GM21381 (cell line): Measurements from ENCODE around the gene PSMD6.
A peak's percentile ranks its signal among the peaks of the same experiment; 100 is the strongest.

ENCODE experiments used
- ATAC-seq: cut with Tn5 transposase; IDR thresholded peaks from one replicate; pipeline ENCODE4 v1.9.1; 2021; ENCODE audit warnings: mild to moderate bottlenecking, moderate library complexity; ENCODE audit not compliant: unreplicated experiment

The PSMD6 gene

GRCh38 chr3:64023187-64023860 is at the start of gene PSMD6:
Gene PSMD6 (minus strand): TSS chr3:64023494. CDS start chr3:64023419, 75 bp downstream.
- peak; percentile 96 for ATAC-seq

DNA sequence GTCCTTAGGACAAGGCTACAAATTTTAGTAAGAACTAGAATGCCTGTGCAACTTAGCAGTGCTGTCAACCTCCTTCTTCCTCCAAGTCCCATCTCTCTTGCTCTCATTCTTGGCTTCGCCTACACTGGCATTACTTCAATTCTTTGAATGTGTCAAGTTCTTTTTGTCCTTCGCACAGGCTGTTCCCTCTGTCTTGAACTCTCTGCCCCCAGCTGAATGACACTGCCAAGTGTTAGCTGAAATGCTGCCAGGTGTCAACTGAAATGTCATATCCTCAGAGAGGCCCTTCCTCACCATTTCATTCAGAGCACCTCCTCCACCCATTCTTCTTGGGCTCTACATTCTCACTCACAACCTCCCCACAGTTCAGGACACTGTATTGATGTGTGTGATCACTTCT is 48.8 kb upstream of the PSMD6 start:
- ATAC-seq, result no peak

- no peak for ATAC-seq
Observed at GRCh38 chr3:64070704-64071103, 47.4 kb upstream of the PSMD6 start.

DNA sequence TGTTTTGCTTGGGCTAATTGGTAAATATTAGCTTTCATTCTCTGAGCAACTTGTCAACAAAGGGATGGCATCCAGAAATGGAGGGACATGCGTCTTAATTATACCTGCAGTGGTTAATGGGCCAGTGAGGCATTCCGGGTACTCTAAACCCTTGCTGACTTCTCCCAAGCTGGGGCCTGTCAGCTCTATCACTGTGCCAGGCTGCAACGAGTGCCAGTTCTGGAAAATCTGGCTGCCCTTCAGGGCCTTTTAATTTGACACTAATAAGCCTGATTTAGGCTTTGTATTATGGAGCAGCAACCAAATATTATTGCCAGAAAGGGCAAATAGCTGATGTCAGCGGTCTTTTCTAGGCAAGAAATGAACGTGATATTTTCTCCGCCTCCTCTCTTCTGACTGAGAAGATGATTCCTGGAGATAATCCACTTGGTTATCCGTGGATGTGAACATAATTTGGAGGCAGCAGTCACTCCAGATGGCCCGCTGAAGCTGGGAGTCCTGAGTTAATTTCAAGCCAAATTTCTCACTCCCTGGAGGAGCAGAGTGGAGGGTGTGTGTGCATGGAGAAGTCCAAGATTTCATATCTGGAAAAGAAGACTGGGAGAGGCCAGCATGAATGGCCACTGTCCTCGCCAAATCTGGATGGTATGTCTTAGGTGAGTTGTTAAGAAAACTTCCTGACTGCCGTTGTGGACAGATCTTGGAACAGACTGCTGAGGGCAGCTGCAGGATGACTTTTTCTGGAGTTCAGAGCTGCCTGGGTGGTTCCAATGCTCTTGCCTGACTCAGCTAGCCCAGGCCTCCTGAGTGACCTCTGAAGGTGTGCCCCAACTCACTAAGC is 44.4 kb upstream of the PSMD6 start:
- ATAC-seq, result no peak

GRCh38 chr3:64064804-64065203 is 41.5 kb upstream of the PSMD6 start:
- ATAC-seq, result no peak

- no peak for ATAC-seq
Observed at GRCh38 chr3:64063983-64064438, 40.7 kb upstream of the PSMD6 start.

GRCh38 chr3:64063207-64063982 is 40.1 kb upstream of the PSMD6 start:
- ATAC-seq, result no peak

DNA sequence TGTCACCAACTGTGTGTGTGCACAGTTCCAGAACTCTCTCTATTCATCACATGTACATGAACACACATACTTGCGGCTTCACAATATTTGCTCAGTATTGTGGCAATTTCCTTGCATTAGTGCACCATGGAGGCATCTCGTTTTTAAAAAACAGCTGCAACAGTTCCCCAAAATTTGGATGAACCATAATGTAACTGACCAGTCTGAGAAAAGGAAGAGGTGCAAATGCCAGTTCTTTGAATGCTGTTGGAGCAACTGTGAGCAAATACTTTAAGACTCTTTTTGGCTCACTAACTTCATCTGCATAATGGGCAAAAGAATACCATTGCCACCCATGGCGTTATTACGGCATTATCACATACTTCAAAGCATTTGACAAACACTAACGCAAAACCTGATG is 38.3 kb upstream of the PSMD6 start:
- ATAC-seq, result no peak

- ATAC-seq, result no peak
Observed at GRCh38 chr3:64059484-64060175, 36.3 kb upstream of the PSMD6 start.

GRCh38 chr3:64058566-64058965 is 35.3 kb upstream of the PSMD6 start:
- no peak for ATAC-seq

DNA sequence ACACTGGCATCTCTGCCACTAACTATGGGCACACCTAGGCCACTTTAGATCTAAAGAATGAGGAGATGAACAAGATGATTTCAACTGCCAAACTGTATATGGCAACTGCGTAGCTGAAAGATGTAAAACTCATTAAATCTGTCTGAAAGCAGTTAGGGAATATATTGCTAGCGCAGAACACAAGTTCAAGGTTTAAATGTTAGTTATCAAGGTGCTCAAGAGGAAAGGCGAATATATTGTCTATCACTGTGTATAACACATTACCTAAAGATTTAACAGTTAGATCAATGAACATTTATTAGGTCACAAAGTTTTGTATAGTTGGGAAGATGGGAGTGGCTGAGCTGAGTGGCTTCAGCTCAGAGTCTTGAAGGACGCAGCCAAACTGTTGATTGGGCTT is 33.9 kb upstream of the PSMD6 start:
- ATAC-seq, result no peak

GRCh38 chr3:64056606-64057180 is 33.4 kb upstream of the PSMD6 start:
- no peak for ATAC-seq

- ATAC-seq, result no peak
Observed at GRCh38 chr3:64055076-64055475, 31.8 kb upstream of the PSMD6 start.

- no peak for ATAC-seq
Observed at GRCh38 chr3:64054488-64054887, 31.2 kb upstream of the PSMD6 start.

GRCh38 chr3:64053581-64053980 is 30.3 kb upstream of the PSMD6 start:
- no peak for ATAC-seq

GRCh38 chr3:64053117-64053516 is 29.8 kb upstream of the PSMD6 start:
- ATAC-seq, result no peak

DNA sequence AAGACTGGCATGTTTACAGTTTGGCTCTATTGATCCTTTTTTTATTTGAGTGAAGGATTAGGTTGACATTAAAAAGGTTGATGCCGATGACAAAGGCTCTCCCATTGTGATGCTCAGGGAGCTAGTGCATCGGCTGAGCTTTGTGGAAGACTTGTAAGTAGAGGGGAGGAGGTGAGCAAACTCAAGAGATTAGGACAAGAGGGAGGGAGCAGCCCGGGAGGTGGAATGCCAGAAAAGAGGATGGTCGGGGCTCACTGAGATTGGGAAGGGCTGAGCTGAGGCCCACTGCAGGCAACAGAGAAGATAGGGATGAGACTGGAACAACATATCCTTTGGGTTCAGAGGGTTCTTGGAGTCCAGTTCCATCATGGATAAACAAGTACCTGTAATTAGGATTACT is 26.5 kb upstream of the PSMD6 start:
- ATAC-seq, result no peak

GRCh38 chr3:64049136-64049535 is 25.8 kb upstream of the PSMD6 start:
- ATAC-seq, result no peak

DNA sequence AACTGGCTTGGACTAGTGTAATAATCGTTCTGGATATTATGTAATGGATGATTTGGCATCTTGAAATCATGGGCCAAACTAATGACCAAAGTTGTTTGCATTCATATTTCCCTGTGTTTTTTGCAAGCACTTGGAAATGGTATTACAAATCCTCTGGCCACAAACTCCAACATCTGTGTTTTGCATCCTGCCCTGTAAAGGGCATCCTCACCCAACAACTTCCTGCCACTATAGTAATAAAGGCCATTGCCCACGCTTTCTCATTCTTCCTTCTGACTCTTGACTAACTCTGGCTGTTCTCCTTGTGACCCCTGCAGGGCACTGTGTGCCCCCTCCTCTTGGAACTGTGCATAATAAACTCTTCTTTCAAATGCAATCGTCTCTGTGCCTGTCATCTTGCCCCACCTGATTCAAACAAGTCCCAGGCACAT is 25.4 kb upstream of the PSMD6 start:
- ATAC-seq, result no peak

- no peak for ATAC-seq
Observed at GRCh38 chr3:64047787-64048186, 24.5 kb upstream of the PSMD6 start.
